K562 (cell line): ENCODE data around the gene PCBP4. TPM values are rescaled to one million over a fixed set of nuclear protein-coding genes. Genes with fewer than 3 reads are reported as not detected.

Experiments used
- ATAC-seq: fragments of 200-7000 bp; cut with Tn5 transposase; 3 replicates; pipeline ENCODE4 v1.9.1; 2020; ENCODE audit warnings: moderate library complexity
- BruUV-seq: library from RNA; stranded (reverse); fragments of 400-500 nt; replicated peaks from 2 replicates; lab custom pipeline; 2021; lab: Mats Ljungman, UMichigan
- CTCF ChIA-PET: fragments of 300-600 bp; formaldehyde crosslinking; extraction: SDS; loops from one replicate; lab custom pipeline; 2021; ENCODE audit warnings: low intra/inter-chr PET ratio; lab: Yijun Ruan, JAX
- POLR2A ChIA-PET: fragments of 300-600, 350-650 bp; sonication (Branson Sonifier 250); formaldehyde crosslinking; extraction: SDS; loops from one replicate; lab custom pipeline; 2021; ENCODE audit warnings: antibody characterized with exemption, inconsistent platforms; lab: Yijun Ruan, JAX
- DNase-seq, 4 experiments: peaks; one replicate each; pipeline versions ENCODE4 v3.0.0 to v3.0.0-alpha.2; 2011 to 2018; ENCODE audit warnings: low spot score in 3 of 4, mixed read lengths in 3 of 4; ENCODE audit errors: extremely low read depth in 1 of 4
- FAIRE-seq: peaks from 2 replicates; lab custom pipeline; 2011; peaks lifted over from hg19 to GRCh38; lab: Jason Lieb, UNC
- H2AFZ ChIP-seq: 2 replicates; pipeline ENCODE4 v1.6.0; 2011; ENCODE audit warnings: low read depth, low read length, control low read depth, inconsistent platforms
- H3K27ac ChIP-seq: fragments of 200-600 bp; 3 replicates; pipeline ENCODE4 v1.8.0; 2011; ENCODE audit warnings: low read depth, mild to moderate bottlenecking, control low read depth, inconsistent platforms, low read length, moderate library complexity, mixed read lengths; ENCODE audit errors: extremely low read depth
- H3K27me3 ChIP-seq, 2 experiments: fragments of 300-600 bp in 1 of 2; 2 replicates in 1 of 2; 3 replicates in 1 of 2; pipeline versions ENCODE4 v1.6.0 to v1.8.0; 2011; ENCODE audit warnings: inconsistent platforms in 2 of 2, low read length in 2 of 2, mild to moderate bottlenecking in 1 of 2, mixed read lengths in 1 of 2, moderate library complexity in 1 of 2; ENCODE audit not compliant: control insufficient read depth in 2 of 2, insufficient read depth in 2 of 2
- H3K36me3 ChIP-seq: fragments of 300-600 bp; 3 replicates; pipeline ENCODE4 v1.8.0; 2011; ENCODE audit warnings: mild to moderate bottlenecking, low read length, inconsistent platforms; ENCODE audit not compliant: control insufficient read depth, insufficient read depth
- H3K4me1 ChIP-seq, 2 experiments: fragments of 200-600 bp in 1 of 2; replicated peaks in 1 of 2; 2 replicates in 1 of 2; 3 replicates in 1 of 2; pipeline versions ENCODE4 v1.5.1 to v1.8.0; 2011; ENCODE audit warnings: inconsistent platforms in 2 of 2, low read length in 2 of 2, mild to moderate bottlenecking in 1 of 2, mixed read lengths in 1 of 2, moderate library complexity in 1 of 2; ENCODE audit not compliant: control insufficient read depth in 2 of 2, insufficient read depth in 2 of 2
- H3K4me2 ChIP-seq: 2 replicates; pipeline ENCODE4 v1.6.1; 2011; ENCODE audit warnings: low read length, control low read depth, inconsistent platforms, mixed read lengths; ENCODE audit not compliant: insufficient read depth
- H3K4me3 ChIP-seq: fragments of 200-600 bp; sonication (generic), shearing (Covaris generic); 2 replicates; pipeline ENCODE4 v1.5.1; 2016; ENCODE audit warnings: control low read depth, inconsistent platforms
- H3K79me2 ChIP-seq: fragments of 200-600 bp; 3 replicates; pipeline ENCODE4 v1.8.0; 2011; ENCODE audit warnings: low read length, inconsistent platforms; ENCODE audit not compliant: control insufficient read depth, insufficient read depth
- H3K9ac ChIP-seq, 2 experiments: 2 replicates each; pipeline versions ENCODE4 v1.6.0 to v1.6.1; 2011; ENCODE audit warnings: low read depth in 2 of 2, low read length in 2 of 2, control low read depth in 1 of 2, inconsistent platforms in 1 of 2, mild to moderate bottlenecking in 1 of 2, mixed read lengths in 1 of 2; ENCODE audit not compliant: insufficient read depth in 1 of 2
- H3K9me1 ChIP-seq: one replicate; pipeline ENCODE4 v1.6.0; 2011; ENCODE audit warnings: inconsistent platforms, mild to moderate bottlenecking, low read length, moderate library complexity; ENCODE audit not compliant: control insufficient read depth, insufficient read depth
- H3K9me3 ChIP-seq: replicated peaks from 2 replicates; pipeline ENCODE4 v1.5.1; 2011; ENCODE audit warnings: low read depth, low read length, inconsistent platforms; ENCODE audit not compliant: control insufficient read depth, insufficient read depth
- H4K20me1 ChIP-seq: replicated peaks from 2 replicates; pipeline ENCODE4 v1.6.1; 2011; ENCODE audit warnings: low read length, inconsistent platforms, mixed read lengths; ENCODE audit not compliant: control insufficient read depth, insufficient read depth
- RFX5 ChIP-seq: IDR thresholded peaks from 2 replicates; pipeline ENCODE4 v1.6.1; 2011; ENCODE audit warnings: low read depth, mild to moderate bottlenecking, improper control_type of control experiment, low read length
- SETDB1 ChIP-seq: IDR thresholded peaks from one replicate; pipeline ENCODE4 v1.6.1; 2012; ENCODE audit warnings: low read length, control low read depth, inconsistent platforms
- WGBS: fragments of 100-300 bp; shearing (Covaris generic); methylation state at CpG from one replicate; pipeline ENCODE4 v1.1.6; 2016; ENCODE audit warnings: low coverage, mixed read lengths; ENCODE audit not compliant: insufficient coverage; ENCODE audit errors: missing lambda C conversion rate; 5-methylcytosine and 5-hydroxymethylcytosine counted together
- in situ Hi-C: fragments of 300-500 bp; cut with MboI; formaldehyde crosslinking; loops from 4 replicates; pipeline ENCODE4 v1.15.0; 2018; ENCODE audit warnings: inconsistent platforms, mixed read lengths
- intact Hi-C: fragments of 100-400 bp; cut with micrococcal nuclease; formaldehyde crosslinking; loops from 2 replicates; pipeline ENCODE4 v1.14.2; 2022
- polyA plus RNA-seq, 8 experiments: library from polyadenylated mRNA; depleted of rRNA in 4 of 8; stranded (reverse) in 5 of 8; unstranded in 3 of 8; fragments of >200 nt; fragmentation: Nextera tagmentation in 2 of 8; fragmentation: Illumina TruSeq in 1 of 8; extraction: Ambion mirVana in 2 of 8; extraction: Trizol in 1 of 8; gene quantifications; 2 replicates each; pipeline versions ENCODE4 v1.2.1 to v1.2.3, GENCODE V29; 2011 to 2014; ENCODE audit warnings: inconsistent platforms in 1 of 8, missing spikeins in 1 of 8
- total RNA-seq, 7 experiments: library from RNA; depleted of rRNA in 6 of 7; stranded (reverse); fragments of >200 nt in 6 of 7; fragmentation: Illumina TruSeq in 2 of 7; extraction: Trizol in 2 of 7; gene quantifications; 2 replicates each; pipeline versions ENCODE4 v1.2.1 to v1.2.3, GENCODE V29; 2011 to 2021; ENCODE audit warnings: low replicate concordance in 1 of 7
- TF ChIP-seq, protein P1 (sequence below): sonication (generic); formaldehyde crosslinking; IDR thresholded peaks from 2 replicates; pipeline ENCODE4 v1.8.0; 2022; ENCODE audit warnings: mild to moderate bottlenecking, missing genetic modification reagents, borderline replicate concordance
- TF ChIP-seq, protein P2 (sequence below): IDR thresholded peaks from 2 replicates; pipeline ENCODE4 v1.6.1; 2011; ENCODE audit not compliant: insufficient read length; ENCODE audit errors: extremely low read depth
- TF ChIP-seq, protein P3 (sequence below): conservative IDR thresholded peaks from 2 replicates; pipeline ENCODE4 v1.6.1; 2011; ENCODE audit warnings: low read depth, mild to moderate bottlenecking, low read length; ENCODE audit not compliant: control insufficient read depth

PCBP4 gene
- total and polyA plus RNA-seq, 9 of the 15 experiments (the other 6 are each of a cell fraction or from before 2014, with no cell fraction given): 0.06 to 5.8 (median 2.6) TPM

DNA sequence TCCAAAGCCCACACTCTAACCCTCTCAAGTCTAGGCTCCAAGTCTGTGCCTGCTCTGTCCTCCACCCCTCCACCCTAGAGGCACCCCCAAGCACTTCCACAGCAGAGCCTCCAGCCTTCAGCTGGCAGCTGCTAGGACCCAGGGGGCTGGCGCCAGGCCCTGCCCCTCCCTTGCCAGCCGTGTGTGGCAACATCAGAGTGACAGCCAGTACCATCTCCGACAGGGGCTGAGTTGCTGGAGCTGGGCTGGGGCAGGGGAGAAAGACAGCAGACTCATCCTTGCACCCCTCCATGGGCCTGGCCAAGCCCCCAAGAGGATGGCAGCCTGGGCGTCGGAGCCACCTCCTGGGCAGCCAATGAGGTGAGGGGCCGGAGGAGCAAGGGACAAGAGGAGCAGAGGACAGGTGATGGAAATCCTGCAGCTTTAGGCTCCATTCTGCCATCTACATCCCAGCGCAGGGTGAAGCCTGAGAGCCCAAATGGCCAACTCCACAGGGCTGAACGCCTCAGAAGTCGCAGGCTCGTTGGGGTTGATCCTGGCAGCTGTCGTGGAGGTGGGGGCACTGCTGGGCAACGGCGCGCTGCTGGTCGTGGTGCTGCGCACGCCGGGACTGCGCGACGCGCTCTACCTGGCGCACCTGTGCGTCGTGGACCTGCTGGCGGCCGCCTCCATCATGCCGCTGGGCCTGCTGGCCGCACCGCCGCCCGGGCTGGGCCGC is 11.9 kb downstream of the PCBP4 start, which contains the start of gene GPR62:
Gene GPR62, plus strand, starts transcription at position 207 of the 718 bp plus-strand sequence. Its CDS starts 272 bp downstream, at position 479.
- intact Hi-C loops: no loop called here
- Histone ChIP-seq H3K9ac (no peak within 1 kb of the TSS), H3K79me2 (no peaks in the 10 kb centered on the region), H2AFZ (no peak within 1 kb of the TSS), H4K20me1 (no peaks in the 10 kb centered on the region), H3K36me3 (no peaks in the 10 kb centered on the region), H3K9me1 (no peaks in the 10 kb centered on the region), H3K27me3 (peaks cover 0 to 4% of the 10 kb centered on the region in 2 experiments; a peak in 2 of 5 replicates), H3K4me2 (no peak within 1 kb of the TSS), H3K4me3 (no peak within 1 kb of the TSS), H3K4me1 (peaks cover 0 to 9% of the 10 kb centered on the region in 2 experiments; a peak in 1 of 5 replicates)
- ATAC-seq (no peak), DNase-seq (no peak)
- CTCF ChIA-PET: no interaction called here
- POLR2A ChIA-PET: no interaction called here
- TF ChIP-seq, protein P1, sequence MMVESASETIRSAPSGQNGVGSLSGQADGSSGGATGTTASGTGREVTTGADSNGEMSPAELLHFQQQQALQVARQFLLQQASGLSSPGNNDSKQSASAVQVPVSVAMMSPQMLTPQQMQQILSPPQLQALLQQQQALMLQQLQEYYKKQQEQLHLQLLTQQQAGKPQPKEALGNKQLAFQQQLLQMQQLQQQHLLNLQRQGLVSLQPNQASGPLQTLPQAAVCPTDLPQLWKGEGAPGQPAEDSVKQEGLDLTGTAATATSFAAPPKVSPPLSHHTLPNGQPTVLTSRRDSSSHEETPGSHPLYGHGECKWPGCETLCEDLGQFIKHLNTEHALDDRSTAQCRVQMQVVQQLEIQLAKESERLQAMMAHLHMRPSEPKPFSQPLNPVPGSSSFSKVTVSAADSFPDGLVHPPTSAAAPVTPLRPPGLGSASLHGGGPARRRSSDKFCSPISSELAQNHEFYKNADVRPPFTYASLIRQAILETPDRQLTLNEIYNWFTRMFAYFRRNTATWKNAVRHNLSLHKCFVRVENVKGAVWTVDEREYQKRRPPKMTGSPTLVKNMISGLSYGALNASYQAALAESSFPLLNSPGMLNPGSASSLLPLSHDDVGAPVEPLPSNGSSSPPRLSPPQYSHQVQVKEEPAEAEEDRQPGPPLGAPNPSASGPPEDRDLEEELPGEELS: no peak
- no peak for TF ChIP-seq SETDB1
- TF ChIP-seq, protein P2, sequence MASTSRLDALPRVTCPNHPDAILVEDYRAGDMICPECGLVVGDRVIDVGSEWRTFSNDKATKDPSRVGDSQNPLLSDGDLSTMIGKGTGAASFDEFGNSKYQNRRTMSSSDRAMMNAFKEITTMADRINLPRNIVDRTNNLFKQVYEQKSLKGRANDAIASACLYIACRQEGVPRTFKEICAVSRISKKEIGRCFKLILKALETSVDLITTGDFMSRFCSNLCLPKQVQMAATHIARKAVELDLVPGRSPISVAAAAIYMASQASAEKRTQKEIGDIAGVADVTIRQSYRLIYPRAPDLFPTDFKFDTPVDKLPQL: no peak
- no peak for TF ChIP-seq RFX5
- TF ChIP-seq, protein P3, sequence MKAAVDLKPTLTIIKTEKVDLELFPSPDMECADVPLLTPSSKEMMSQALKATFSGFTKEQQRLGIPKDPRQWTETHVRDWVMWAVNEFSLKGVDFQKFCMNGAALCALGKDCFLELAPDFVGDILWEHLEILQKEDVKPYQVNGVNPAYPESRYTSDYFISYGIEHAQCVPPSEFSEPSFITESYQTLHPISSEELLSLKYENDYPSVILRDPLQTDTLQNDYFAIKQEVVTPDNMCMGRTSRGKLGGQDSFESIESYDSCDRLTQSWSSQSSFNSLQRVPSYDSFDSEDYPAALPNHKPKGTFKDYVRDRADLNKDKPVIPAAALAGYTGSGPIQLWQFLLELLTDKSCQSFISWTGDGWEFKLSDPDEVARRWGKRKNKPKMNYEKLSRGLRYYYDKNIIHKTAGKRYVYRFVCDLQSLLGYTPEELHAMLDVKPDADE: no peak
- TF ChIP-seq, all 486 proteins: peak for 0
- BruUV-seq: no TSS peak
- in situ Hi-C loops: no loop called here
- Histone ChIP-seq H3K9me3 (no peaks in the 10 kb centered on the region), H3K27ac (no peak within 1 kb of the TSS)
- WGBS: 45% methylated on average over 11 of the region's 33 CpGs
- FAIRE-seq: no peak
